ENCODE results near the gene KRTDAP. TPM values are rescaled to one million over a fixed set of nuclear protein-coding genes. Genes with fewer than 3 reads are reported as not detected.

The KRTDAP gene
- total and polyA plus RNA-seq, 2 donors from 2014 or later = not detected

DNA sequence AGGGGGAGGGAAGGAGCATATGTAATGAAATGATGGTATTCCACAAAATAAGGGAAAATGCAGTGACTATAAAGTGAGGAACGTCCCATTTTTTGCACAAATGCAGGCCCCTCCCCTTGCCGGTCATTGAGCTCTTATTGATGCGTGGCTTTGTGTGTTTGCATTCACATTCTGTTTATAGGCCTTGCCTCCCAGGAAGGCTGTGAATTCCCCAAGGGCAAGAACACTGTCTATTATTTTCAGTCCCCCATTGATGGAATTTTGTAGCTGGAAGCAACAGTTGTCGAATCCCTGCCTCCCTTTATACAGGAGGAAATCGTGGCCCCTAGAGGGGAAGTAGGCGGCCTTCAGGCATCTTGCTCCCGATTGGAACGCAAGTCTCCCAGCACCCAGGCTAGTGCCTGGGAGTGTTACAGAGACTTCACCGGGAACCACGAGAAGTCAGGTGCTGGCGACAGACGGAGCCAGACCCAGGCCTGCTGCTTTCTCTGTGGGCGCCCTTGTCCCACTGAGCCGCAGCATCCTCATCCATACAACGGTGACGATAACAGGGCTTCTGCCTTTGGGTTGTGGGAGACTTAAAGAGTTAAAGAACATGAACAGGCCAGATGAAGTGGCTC lies 31.0 kb upstream of the KRTDAP start:
- H3K9ac ChIP-seq (ENCODE audit: low read length in 3 of 3) = no peak overlapping the region
- H3K27ac ChIP-seq (ENCODE audit: low read depth in 2 of 2, low read length in 2 of 2) = no peak overlapping the region
- TF ChIP-seq, protein P1, sequence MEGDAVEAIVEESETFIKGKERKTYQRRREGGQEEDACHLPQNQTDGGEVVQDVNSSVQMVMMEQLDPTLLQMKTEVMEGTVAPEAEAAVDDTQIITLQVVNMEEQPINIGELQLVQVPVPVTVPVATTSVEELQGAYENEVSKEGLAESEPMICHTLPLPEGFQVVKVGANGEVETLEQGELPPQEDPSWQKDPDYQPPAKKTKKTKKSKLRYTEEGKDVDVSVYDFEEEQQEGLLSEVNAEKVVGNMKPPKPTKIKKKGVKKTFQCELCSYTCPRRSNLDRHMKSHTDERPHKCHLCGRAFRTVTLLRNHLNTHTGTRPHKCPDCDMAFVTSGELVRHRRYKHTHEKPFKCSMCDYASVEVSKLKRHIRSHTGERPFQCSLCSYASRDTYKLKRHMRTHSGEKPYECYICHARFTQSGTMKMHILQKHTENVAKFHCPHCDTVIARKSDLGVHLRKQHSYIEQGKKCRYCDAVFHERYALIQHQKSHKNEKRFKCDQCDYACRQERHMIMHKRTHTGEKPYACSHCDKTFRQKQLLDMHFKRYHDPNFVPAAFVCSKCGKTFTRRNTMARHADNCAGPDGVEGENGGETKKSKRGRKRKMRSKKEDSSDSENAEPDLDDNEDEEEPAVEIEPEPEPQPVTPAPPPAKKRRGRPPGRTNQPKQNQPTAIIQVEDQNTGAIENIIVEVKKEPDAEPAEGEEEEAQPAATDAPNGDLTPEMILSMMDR (IDR thresholded peaks at IDR 0.05; ENCODE audit: borderline replicate concordance, extremely low read depth, insufficient read depth) = no peak
- H3K4me1 ChIP-seq (ENCODE audit: control insufficient read depth in 2 of 3, insufficient read depth in 2 of 3, low read depth in 1 of 3, low read length in 3 of 3) = no peaks in the 10 kb centered on the region
- H3K9me3 ChIP-seq (ENCODE audit: control insufficient read depth in 2 of 3, insufficient read depth in 1 of 3, low read length in 3 of 3) = no peaks in the 10 kb centered on the region
- no peak overlapping the region for H3K4me3 ChIP-seq (ENCODE audit: low read length in 3 of 3)
- H3K27me3 ChIP-seq (ENCODE audit: control insufficient read depth, insufficient read depth, low read length) = no peaks in the 10 kb centered on the region
- no peaks in the 10 kb centered on the region for H3K36me3 ChIP-seq (ENCODE audit: control insufficient read depth in 2 of 3, insufficient read depth in 3 of 3, low read length in 3 of 3)
- DNase-seq (no peak), FAIRE-seq (no peak)
- intact Hi-C loops (cut with DNase I) = no loop called here

DNA sequence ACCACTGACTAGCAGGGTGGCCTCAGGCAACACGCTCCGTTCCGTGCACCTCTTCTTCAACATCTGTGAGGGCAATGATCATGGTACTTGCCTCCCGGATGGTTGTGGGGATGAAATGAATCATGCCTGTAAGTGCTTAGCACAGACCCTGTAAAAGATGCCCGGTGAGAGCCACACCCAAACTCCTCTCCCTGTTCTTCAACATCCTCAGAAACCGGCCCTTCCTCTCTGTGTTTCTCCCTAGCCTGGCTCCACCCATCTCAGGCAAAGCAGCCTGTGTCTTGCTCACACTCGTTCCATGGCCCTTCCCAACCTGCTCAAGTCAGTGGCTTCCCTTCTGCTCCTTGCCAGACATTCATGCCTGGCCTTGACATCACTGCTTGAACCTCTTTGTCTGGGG lies 29.0 kb upstream of the KRTDAP start:
- H3K4me3 ChIP-seq (ENCODE audit: low read length in 3 of 3) = no peak overlapping the region
- H3K4me1 ChIP-seq (ENCODE audit: control insufficient read depth in 2 of 3, insufficient read depth in 2 of 3, low read depth in 1 of 3, low read length in 3 of 3) = no peaks in the 10 kb centered on the region
- intact Hi-C loops (cut with DNase I) = no loop called here
- no peaks in the 10 kb centered on the region for H3K27me3 ChIP-seq (ENCODE audit: control insufficient read depth, insufficient read depth, low read length)
- no peak for FAIRE-seq
- no peak overlapping the region for H3K9ac ChIP-seq (ENCODE audit: low read length in 3 of 3)
- no peaks in the 10 kb centered on the region for H3K36me3 ChIP-seq (ENCODE audit: control insufficient read depth in 2 of 3, insufficient read depth in 3 of 3, low read length in 3 of 3)
- H3K27ac ChIP-seq (ENCODE audit: low read depth in 2 of 2, low read length in 2 of 2) = no peak overlapping the region
- DNase-seq = no peak
- TF ChIP-seq, protein P1 (IDR thresholded peaks at IDR 0.05; ENCODE audit: borderline replicate concordance, extremely low read depth, insufficient read depth) = no peak
- no peaks in the 10 kb centered on the region for H3K9me3 ChIP-seq (ENCODE audit: control insufficient read depth in 2 of 3, insufficient read depth in 1 of 3, low read length in 3 of 3)

DNA sequence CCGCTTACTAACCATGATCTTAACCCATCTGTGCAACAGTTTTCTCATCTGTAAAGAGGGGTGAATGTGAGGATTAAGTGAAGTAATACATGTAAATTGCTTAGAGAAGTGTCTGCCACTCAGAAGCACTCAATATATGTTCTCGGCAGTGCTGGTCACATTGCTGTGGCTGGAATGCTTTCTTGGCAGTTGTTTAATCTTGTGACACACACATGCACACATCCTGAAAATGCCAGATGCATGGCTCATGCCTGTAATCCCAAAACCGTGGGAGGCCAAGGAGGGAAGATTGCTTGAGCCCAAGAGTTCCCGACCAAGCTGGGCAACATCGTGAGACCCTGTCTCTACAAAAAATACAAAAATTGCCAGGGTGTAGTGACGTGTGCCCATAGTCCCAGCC lies 28.0 kb upstream of the KRTDAP start:
- Histone ChIP-seq H3K27ac (ENCODE audit: low read depth in 2 of 2, low read length in 2 of 2) (no peak overlapping the region), H3K9ac (ENCODE audit: low read length in 3 of 3) (no peak overlapping the region), H3K9me3 (ENCODE audit: control insufficient read depth in 2 of 3, insufficient read depth in 1 of 3, low read length in 3 of 3) (no peaks in the 10 kb centered on the region), H3K27me3 (ENCODE audit: control insufficient read depth, insufficient read depth, low read length) (no peaks in the 10 kb centered on the region), H3K4me1 (ENCODE audit: control insufficient read depth in 2 of 3, insufficient read depth in 2 of 3, low read depth in 1 of 3, low read length in 3 of 3) (no peaks in the 10 kb centered on the region), H3K36me3 (ENCODE audit: control insufficient read depth in 2 of 3, insufficient read depth in 3 of 3, low read length in 3 of 3) (no peaks in the 10 kb centered on the region), H3K4me3 (ENCODE audit: low read length in 3 of 3) (no peak overlapping the region)
- TF ChIP-seq, protein P1 (IDR thresholded peaks at IDR 0.05; ENCODE audit: borderline replicate concordance, extremely low read depth, insufficient read depth) = no peak
- no peak for DNase-seq
- no peak for FAIRE-seq
- intact Hi-C loops (cut with DNase I) = no loop called here

DNA sequence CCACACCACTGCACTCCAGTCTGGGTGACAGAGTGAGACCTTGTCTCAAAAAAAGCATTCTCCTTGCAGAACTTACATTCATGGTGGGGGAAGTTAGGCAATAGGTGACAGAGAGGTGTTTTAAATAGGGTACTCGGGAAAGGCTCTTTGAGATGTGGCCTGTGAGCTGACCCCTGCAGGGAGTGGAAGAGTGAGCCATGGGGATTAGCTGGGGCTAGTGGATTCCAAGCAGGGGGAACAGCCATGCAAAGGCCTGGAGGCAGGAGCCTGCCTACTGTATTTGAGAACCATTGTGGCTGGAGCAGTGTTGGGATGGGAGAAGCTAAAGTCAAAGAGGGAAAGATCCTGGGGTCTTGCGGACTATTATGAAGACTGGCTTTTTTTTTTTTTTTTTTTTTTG lies 27.1 kb upstream of the KRTDAP start:
- H3K36me3 ChIP-seq (ENCODE audit: control insufficient read depth in 2 of 3, insufficient read depth in 3 of 3, low read length in 3 of 3) = no peaks in the 10 kb centered on the region
- no peak overlapping the region for H3K4me3 ChIP-seq (ENCODE audit: low read length in 3 of 3)
- H3K27me3 ChIP-seq (ENCODE audit: control insufficient read depth, insufficient read depth, low read length) = no peaks in the 10 kb centered on the region
- H3K4me1 ChIP-seq (ENCODE audit: control insufficient read depth in 2 of 3, insufficient read depth in 2 of 3, low read depth in 1 of 3, low read length in 3 of 3) = no peaks in the 10 kb centered on the region
- intact Hi-C loops (cut with DNase I) = no loop called here
- TF ChIP-seq, protein P1 (IDR thresholded peaks at IDR 0.05; ENCODE audit: borderline replicate concordance, extremely low read depth, insufficient read depth) = no peak
- DNase-seq = no peak
- no peak for FAIRE-seq
- H3K27ac ChIP-seq (ENCODE audit: low read depth in 2 of 2, low read length in 2 of 2) = no peak overlapping the region
- no peaks in the 10 kb centered on the region for H3K9me3 ChIP-seq (ENCODE audit: control insufficient read depth in 2 of 3, insufficient read depth in 1 of 3, low read length in 3 of 3)
- no peak overlapping the region for H3K9ac ChIP-seq (ENCODE audit: low read length in 3 of 3)
